K562 (cell line): Measurements from ENCODE around the gene CNNM4. TPM values are rescaled to one million over a fixed set of nuclear protein-coding genes. Genes with fewer than 3 reads are reported as not detected.

ENCODE experiments used
- ATAC-seq: fragments of 200-7000 bp; cut with Tn5 transposase; 3 replicates; pipeline ENCODE4 v1.9.1; 2020; ENCODE audit warnings: moderate library complexity
- BruUV-seq: library from RNA; stranded (reverse); fragments of 400-500 nt; replicated peaks from 2 replicates; lab custom pipeline; 2021; lab: Mats Ljungman, UMichigan
- CTCF ChIA-PET: fragments of 300-600 bp; formaldehyde crosslinking; extraction: SDS; loops from one replicate; lab custom pipeline; 2021; ENCODE audit warnings: low intra/inter-chr PET ratio; lab: Yijun Ruan, JAX
- POLR2A ChIA-PET: fragments of 300-600, 350-650 bp; sonication (Branson Sonifier 250); formaldehyde crosslinking; extraction: SDS; loops from one replicate; lab custom pipeline; 2021; ENCODE audit warnings: antibody characterized with exemption, inconsistent platforms; lab: Yijun Ruan, JAX
- DNase-seq, 4 experiments: peaks; one replicate each; pipeline versions ENCODE4 v3.0.0 to v3.0.0-alpha.2; 2011 to 2018; ENCODE audit warnings: low spot score in 3 of 4, mixed read lengths in 3 of 4; ENCODE audit errors: extremely low read depth in 1 of 4
- FAIRE-seq: peaks from 2 replicates; lab custom pipeline; 2011; peaks lifted over from hg19 to GRCh38; lab: Jason Lieb, UNC
- H2AFZ ChIP-seq: 2 replicates; pipeline ENCODE4 v1.6.0; 2011; ENCODE audit warnings: low read depth, low read length, control low read depth, inconsistent platforms
- H3K27ac ChIP-seq: fragments of 200-600 bp; 3 replicates; pipeline ENCODE4 v1.8.0; 2011; ENCODE audit warnings: low read depth, mild to moderate bottlenecking, control low read depth, inconsistent platforms, low read length, moderate library complexity, mixed read lengths; ENCODE audit errors: extremely low read depth
- H3K27me3 ChIP-seq, 2 experiments: fragments of 300-600 bp in 1 of 2; 2 replicates in 1 of 2; 3 replicates in 1 of 2; pipeline versions ENCODE4 v1.6.0 to v1.8.0; 2011; ENCODE audit warnings: inconsistent platforms in 2 of 2, low read length in 2 of 2, mild to moderate bottlenecking in 1 of 2, mixed read lengths in 1 of 2, moderate library complexity in 1 of 2; ENCODE audit not compliant: control insufficient read depth in 2 of 2, insufficient read depth in 2 of 2
- H3K36me3 ChIP-seq: fragments of 300-600 bp; 3 replicates; pipeline ENCODE4 v1.8.0; 2011; ENCODE audit warnings: mild to moderate bottlenecking, low read length, inconsistent platforms; ENCODE audit not compliant: control insufficient read depth, insufficient read depth
- H3K4me1 ChIP-seq, 2 experiments: fragments of 200-600 bp in 1 of 2; replicated peaks in 1 of 2; 2 replicates in 1 of 2; 3 replicates in 1 of 2; pipeline versions ENCODE4 v1.5.1 to v1.8.0; 2011; ENCODE audit warnings: inconsistent platforms in 2 of 2, low read length in 2 of 2, mild to moderate bottlenecking in 1 of 2, mixed read lengths in 1 of 2, moderate library complexity in 1 of 2; ENCODE audit not compliant: control insufficient read depth in 2 of 2, insufficient read depth in 2 of 2
- H3K4me2 ChIP-seq: 2 replicates; pipeline ENCODE4 v1.6.1; 2011; ENCODE audit warnings: low read length, control low read depth, inconsistent platforms, mixed read lengths; ENCODE audit not compliant: insufficient read depth
- H3K4me3 ChIP-seq: fragments of 200-600 bp; sonication (generic), shearing (Covaris generic); 2 replicates; pipeline ENCODE4 v1.5.1; 2016; ENCODE audit warnings: control low read depth, inconsistent platforms
- H3K79me2 ChIP-seq: fragments of 200-600 bp; 3 replicates; pipeline ENCODE4 v1.8.0; 2011; ENCODE audit warnings: low read length, inconsistent platforms; ENCODE audit not compliant: control insufficient read depth, insufficient read depth
- H3K9ac ChIP-seq, 2 experiments: 2 replicates each; pipeline versions ENCODE4 v1.6.0 to v1.6.1; 2011; ENCODE audit warnings: low read depth in 2 of 2, low read length in 2 of 2, control low read depth in 1 of 2, inconsistent platforms in 1 of 2, mild to moderate bottlenecking in 1 of 2, mixed read lengths in 1 of 2; ENCODE audit not compliant: insufficient read depth in 1 of 2
- H3K9me1 ChIP-seq: one replicate; pipeline ENCODE4 v1.6.0; 2011; ENCODE audit warnings: inconsistent platforms, mild to moderate bottlenecking, low read length, moderate library complexity; ENCODE audit not compliant: control insufficient read depth, insufficient read depth
- H3K9me3 ChIP-seq: replicated peaks from 2 replicates; pipeline ENCODE4 v1.5.1; 2011; ENCODE audit warnings: low read depth, low read length, inconsistent platforms; ENCODE audit not compliant: control insufficient read depth, insufficient read depth
- H4K20me1 ChIP-seq: replicated peaks from 2 replicates; pipeline ENCODE4 v1.6.1; 2011; ENCODE audit warnings: low read length, inconsistent platforms, mixed read lengths; ENCODE audit not compliant: control insufficient read depth, insufficient read depth
- CHD1 ChIP-seq: fragments of 200-600 bp; sonication (generic); IDR thresholded peaks from one replicate; pipeline ENCODE4 v1.6.1; 2012; ENCODE audit warnings: mild to moderate bottlenecking, moderate library complexity, low read length, inconsistent platforms
- POLR2G ChIP-seq: fragments of 200-400 bp; formaldehyde crosslinking; IDR thresholded peaks from 2 replicates; pipeline ENCODE4 v1.6.1; 2017; ENCODE audit warnings: low read depth, mild to moderate bottlenecking, antibody characterized with exemption, low read length, moderate library complexity
- RBM22 ChIP-seq: fragments of 200-400 bp; formaldehyde crosslinking; IDR thresholded peaks from 2 replicates; pipeline ENCODE4 v1.6.1; 2018; ENCODE audit warnings: low read length, low read depth; ENCODE audit not compliant: poor library complexity, severe bottlenecking
- SRSF7 ChIP-seq: fragments of 200-400 bp; formaldehyde crosslinking; optimal IDR thresholded peaks from 2 replicates; pipeline ENCODE3; 2017; ENCODE audit warnings: mild to moderate bottlenecking, low read depth, low read length
- ZNF23 ChIP-seq: fragments of 250-450 bp; sonication (Bioruptor Pico); IDR thresholded peaks from 2 replicates; pipeline ENCODE4 v1.4.0; 2020; ENCODE audit warnings: mild to moderate bottlenecking
- ZNF316 ChIP-seq: fragments of 450-650 bp; IDR thresholded peaks from 2 replicates; pipeline ENCODE4 v1.6.1; 2016
- ZNF644 ChIP-seq: fragments of 200-800 bp; sonication (Bioruptor generic); IDR thresholded peaks from 2 replicates; pipeline ENCODE4 v1.6.1; 2016; ENCODE audit warnings: low read depth, missing genetic modification characterization, missing compliant biosample characterization
- WGBS: fragments of 100-300 bp; shearing (Covaris generic); methylation state at CpG from one replicate; pipeline ENCODE4 v1.1.6; 2016; ENCODE audit warnings: low coverage, mixed read lengths; ENCODE audit not compliant: insufficient coverage; ENCODE audit errors: missing lambda C conversion rate; 5-methylcytosine and 5-hydroxymethylcytosine counted together
- in situ Hi-C: fragments of 300-500 bp; cut with MboI; formaldehyde crosslinking; loops from 4 replicates; pipeline ENCODE4 v1.15.0; 2018; ENCODE audit warnings: inconsistent platforms, mixed read lengths
- intact Hi-C: fragments of 100-400 bp; cut with micrococcal nuclease; formaldehyde crosslinking; loops from 2 replicates; pipeline ENCODE4 v1.14.2; 2022
- polyA plus RNA-seq, 8 experiments: library from polyadenylated mRNA; depleted of rRNA in 4 of 8; stranded (reverse) in 5 of 8; unstranded in 3 of 8; fragments of >200 nt; fragmentation: Nextera tagmentation in 2 of 8; fragmentation: Illumina TruSeq in 1 of 8; extraction: Ambion mirVana in 2 of 8; extraction: Trizol in 1 of 8; gene quantifications; 2 replicates each; pipeline versions ENCODE4 v1.2.1 to v1.2.3, GENCODE V29; 2011 to 2014; ENCODE audit warnings: inconsistent platforms in 1 of 8, missing spikeins in 1 of 8
- total RNA-seq, 7 experiments: library from RNA; depleted of rRNA in 6 of 7; stranded (reverse); fragments of >200 nt in 6 of 7; fragmentation: Illumina TruSeq in 2 of 7; extraction: Trizol in 2 of 7; gene quantifications; 2 replicates each; pipeline versions ENCODE4 v1.2.1 to v1.2.3, GENCODE V29; 2011 to 2021; ENCODE audit warnings: low replicate concordance in 1 of 7

The CNNM4 gene
- total and polyA plus RNA-seq, 9 of the 15 experiments (the other 6 are each of a cell fraction or from before 2014, with no cell fraction given) = 0.96 to 6.3 (median 2.8) TPM

DNA sequence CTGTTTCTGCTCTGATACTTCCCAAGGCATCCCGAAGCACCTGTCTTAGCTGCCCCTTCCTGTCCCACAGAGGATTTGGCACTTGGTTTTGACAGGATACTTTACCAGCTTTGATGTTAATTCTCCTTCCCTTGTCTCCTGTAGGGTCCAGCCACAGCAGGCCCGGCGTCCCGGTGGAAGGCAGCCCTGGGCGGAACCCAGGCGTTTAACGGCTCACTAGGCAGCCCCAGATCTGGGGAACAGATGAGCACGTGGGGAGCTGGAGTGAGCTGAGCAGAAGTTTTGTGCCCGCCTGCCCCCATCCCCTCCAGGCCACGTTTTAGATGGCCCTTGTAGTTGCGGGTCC, 71.7 kb downstream of the CNNM4 start:
- DNase-seq (no peak), FAIRE-seq (no peak), ATAC-seq (no peak)
- in situ Hi-C loops = no loop called here
- peak overlapping the region in 1 of 2 experiments; percentile 79; a peak in 2 of 4 replicates for H3K9ac ChIP-seq
- CTCF ChIA-PET = no interaction called here
- H4K20me1 ChIP-seq = 0 out of 2 replicates have a peak, but pooled peaks cover 7% of the 10 kb centered on the region
- intact Hi-C loops = no loop called here
- H3K4me3 ChIP-seq = no peak overlapping the region
- 85% methylated on average over 10 of the region's 11 CpGs for WGBS
- peaks cover 9 to 11% of the 10 kb centered on the region in 2 experiments; a peak in 3 of 5 replicates for H3K4me1 ChIP-seq
- H2AFZ ChIP-seq = no peak overlapping the region
- no peaks in the 10 kb centered on the region for H3K9me1 ChIP-seq
- H3K27me3 ChIP-seq = no peaks in the 10 kb centered on the region
- no peaks in the 10 kb centered on the region for H3K9me3 ChIP-seq
- BruUV-seq = no TSS peak
- no peak overlapping the region for H3K4me2 ChIP-seq
- H3K36me3 ChIP-seq = peaks cover 75% of the 10 kb centered on the region
- no peak overlapping the region for H3K27ac ChIP-seq
- H3K79me2 ChIP-seq = no peaks in the 10 kb centered on the region
- POLR2A ChIA-PET = interaction anchor here (0.6 to 1.3 kb wide), 6 partner anchors 8 to 205 kb away, joined by 3 to 4 read pairs (median 3); partner anchors contain the start of genes ANKRD23 and ANKRD39
- TF ChIP-seq RBM22 = peak; percentile 22
- TF ChIP-seq POLR2G = peak; percentile 44; the same call in 1 of the 2 replicates
- TF ChIP-seq ZNF316 = no peak
- TF ChIP-seq, all 486 proteins: peak for 2

DNA sequence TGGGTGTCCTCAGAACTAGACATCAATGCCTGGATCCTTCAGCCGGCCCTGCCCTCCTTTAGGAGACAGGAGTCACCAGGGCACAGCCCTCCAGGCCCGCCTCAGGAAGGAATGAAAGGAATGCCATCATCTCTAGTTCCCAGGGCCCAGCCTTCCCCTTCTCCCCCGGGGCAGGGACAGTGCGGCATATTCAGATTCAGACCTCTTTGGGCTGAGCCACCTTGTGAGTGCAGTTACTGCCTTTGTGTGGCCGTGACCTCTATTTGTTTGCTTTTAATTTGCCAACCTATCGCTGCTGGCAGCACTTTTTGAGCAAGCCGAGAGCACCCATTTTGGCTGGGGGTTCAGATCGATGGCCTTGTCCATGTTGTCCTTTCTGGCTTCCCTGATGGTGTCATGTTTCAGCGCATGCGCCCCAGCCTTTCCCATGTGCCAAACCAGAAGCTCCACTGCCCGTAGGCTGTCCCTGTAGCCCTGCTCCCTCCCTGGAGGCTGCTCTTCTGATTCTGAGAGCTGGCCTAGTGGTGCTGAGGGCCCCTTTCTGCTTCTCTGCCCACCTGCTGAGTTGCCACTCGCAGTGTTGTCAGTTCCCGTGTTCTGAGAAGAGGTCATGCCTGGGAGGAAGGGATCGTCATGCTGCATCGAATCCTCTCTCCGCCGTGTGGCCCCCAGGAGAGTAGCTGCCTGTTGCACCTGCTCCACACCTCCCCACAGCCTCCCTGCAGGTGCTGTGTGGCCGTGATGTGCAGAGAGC, 72.2 kb downstream of the CNNM4 start:
- in situ Hi-C loops = no loop called here
- no peak overlapping the region for H3K4me2 ChIP-seq
- H3K9me1 ChIP-seq = no peaks in the 10 kb centered on the region
- no peak overlapping the region for H3K27ac ChIP-seq
- 80% methylated on average over 17 of the region's 18 CpGs for WGBS
- intact Hi-C loops = no loop called here
- peaks cover 14 to 16% of the 10 kb centered on the region in 2 experiments; a peak in 4 of 5 replicates for H3K4me1 ChIP-seq
- TF ChIP-seq ZNF644 = no peak
- 0 out of 2 replicates have a peak, but pooled peaks have one; percentile 12 for TF ChIP-seq POLR2G
- TF ChIP-seq SRSF7 = no peak
- TF ChIP-seq RBM22 = peak; percentile 2
- TF ChIP-seq CHD1 = no peak
- TF ChIP-seq ZNF23 (CRISPR knock-in tag) = no peak
- TF ChIP-seq, all 486 proteins: peak for 2
- H3K9ac ChIP-seq = peak overlapping the region in 1 of 2 experiments; percentile 79; a peak in 2 of 4 replicates
- FAIRE-seq (no peak), DNase-seq (no peak), ATAC-seq (no peak)
- no peaks in the 10 kb centered on the region for H3K79me2 ChIP-seq
- H2AFZ ChIP-seq = no peak overlapping the region
- H3K27me3 ChIP-seq = no peaks in the 10 kb centered on the region
- ChIA-PET CTCF (no interaction called here), POLR2A (interaction anchor here (0.6 to 2.1 kb wide), 7 partner anchors 9 to 205 kb away, joined by 3 to 9 read pairs (median 3); partner anchors contain the start of gene ANKRD23)
- BruUV-seq = no TSS peak
- H3K4me3 ChIP-seq = no peak overlapping the region
- no peaks in the 10 kb centered on the region for H3K9me3 ChIP-seq
- peaks cover 74% of the 10 kb centered on the region for H3K36me3 ChIP-seq
- 0 out of 2 replicates have a peak, but pooled peaks cover 7% of the 10 kb centered on the region for H4K20me1 ChIP-seq
